Panc1 (cell line): Measurements from ENCODE around the gene MDC1. TPM values are rescaled to one million over a fixed set of nuclear protein-coding genes. Genes with fewer than 3 reads are reported as not detected.

Experiments
- ATAC-seq: fragments of 200-7000 bp; cut with Tn5 transposase; 2 replicates; pipeline ENCODE4 v1.9.1; 2020; ENCODE audit warnings: mild to moderate bottlenecking, moderate library complexity
- BruUV-seq: library from RNA; stranded (reverse); fragments of 400-500 nt; replicated peaks from 2 replicates; lab custom pipeline; 2021; lab: Mats Ljungman, UMichigan
- CTCF ChIA-PET: fragments of 300-600 bp; sonication (Branson Sonifier 250); formaldehyde crosslinking; loops from one replicate; lab custom pipeline; 2022; ENCODE audit warnings: antibody characterized with exemption; lab: Charles Lee
- POLR2A ChIA-PET: fragments of 300-600 bp; sonication (Branson Sonifier 250); formaldehyde crosslinking; loops from one replicate; lab custom pipeline; 2022; ENCODE audit warnings: antibody characterized with exemption; lab: Charles Lee
- DNase-seq: peaks from one replicate; pipeline ENCODE4 v3.0.0-alpha.2; 2010; ENCODE audit warnings: low read depth, low spot score
- H3K27ac ChIP-seq: 2 replicates; pipeline ENCODE4 v1.5.1; 2011; ENCODE audit warnings: mild to moderate bottlenecking, low read length, inconsistent platforms
- H3K27me3 ChIP-seq: fragments of 200-500 bp; sonication (Bioruptor generic); 2 replicates; pipeline ENCODE4 v1.6.0; 2014; ENCODE audit warnings: low read length, inconsistent platforms; ENCODE audit not compliant: control insufficient read depth, insufficient read depth
- H3K36me3 ChIP-seq: fragments of 200-500 bp; sonication (Bioruptor generic); 2 replicates; pipeline ENCODE4 v1.5.1; 2014; ENCODE audit warnings: inconsistent platforms, mild to moderate bottlenecking, low read length, moderate library complexity; ENCODE audit not compliant: control insufficient read depth, insufficient read depth
- H3K4me1 ChIP-seq: 2 replicates; pipeline ENCODE4 v1.5.1; 2011; ENCODE audit warnings: inconsistent platforms, mild to moderate bottlenecking, low read length, moderate library complexity; ENCODE audit not compliant: control insufficient read depth, insufficient read depth
- H3K4me3 ChIP-seq, 2 experiments: 2 replicates each; pipeline ENCODE4 v1.5.1; 2011 to 2012; ENCODE audit warnings: low read depth in 2 of 2, low read length in 2 of 2, mild to moderate bottlenecking in 2 of 2, inconsistent platforms in 1 of 2, moderate library complexity in 1 of 2
- H3K9me3 ChIP-seq: fragments of 200-500 bp; sonication (Bioruptor generic); 2 replicates; pipeline ENCODE4 v1.5.1; 2014; ENCODE audit warnings: low read depth, mild to moderate bottlenecking, inconsistent platforms, low read length, moderate library complexity; ENCODE audit not compliant: control insufficient read depth, insufficient read depth
- CTCF ChIP-seq: fragments of 450-650 bp; IDR thresholded peaks from 2 replicates; pipeline ENCODE4 v1.5.1; 2017; ENCODE audit warnings: mild to moderate bottlenecking
- POLR2AphosphoS5 ChIP-seq: IDR thresholded peaks from 2 replicates; pipeline ENCODE4 v1.6.1; 2012; ENCODE audit warnings: mild to moderate bottlenecking, low read depth, low read length, moderate library complexity
- SIN3A ChIP-seq: IDR thresholded peaks from 2 replicates; pipeline ENCODE4 v1.6.1; 2012; ENCODE audit warnings: low read depth, mild to moderate bottlenecking, low read length, moderate library complexity, borderline replicate concordance; ENCODE audit not compliant: insufficient read depth
- TCF7L2 ChIP-seq: IDR thresholded peaks from 2 replicates; pipeline ENCODE4 v1.6.1; 2011; ENCODE audit warnings: mild to moderate bottlenecking, low read depth, low read length, inconsistent platforms
- in situ Hi-C: cut with HindIII; loops from 2 replicates; pipeline ENCODE4 v1.10.0; 2016; ENCODE audit warnings: low sequenced_read_pairs, low pct_unique_long_range_greater_than_20kb
- intact Hi-C: fragments of 100-400 bp; cut with micrococcal nuclease; formaldehyde crosslinking; loops from one replicate; pipeline ENCODE4 v1.10.0; 2022; ENCODE audit not compliant: unreplicated experiment
- total RNA-seq: library from RNA; stranded (reverse); gene quantifications from one replicate; pipeline ENCODE4 v1.2.1, GENCODE V29; 2021; ENCODE audit not compliant: unreplicated experiment
- TF ChIP-seq, protein P1 (sequence below), 2 experiments: IDR thresholded peaks; 2 replicates each; pipeline ENCODE4 v1.6.1; 2011 to 2012; ENCODE audit warnings: low read depth in 2 of 2, control low read depth in 1 of 2, low read length in 1 of 2, mild to moderate bottlenecking in 1 of 2, moderate library complexity in 1 of 2; ENCODE audit not compliant: insufficient read depth in 1 of 2

Gene MDC1
- total RNA-seq, 1 experiment from 2014 or later, result 68.6 TPM

DNA sequence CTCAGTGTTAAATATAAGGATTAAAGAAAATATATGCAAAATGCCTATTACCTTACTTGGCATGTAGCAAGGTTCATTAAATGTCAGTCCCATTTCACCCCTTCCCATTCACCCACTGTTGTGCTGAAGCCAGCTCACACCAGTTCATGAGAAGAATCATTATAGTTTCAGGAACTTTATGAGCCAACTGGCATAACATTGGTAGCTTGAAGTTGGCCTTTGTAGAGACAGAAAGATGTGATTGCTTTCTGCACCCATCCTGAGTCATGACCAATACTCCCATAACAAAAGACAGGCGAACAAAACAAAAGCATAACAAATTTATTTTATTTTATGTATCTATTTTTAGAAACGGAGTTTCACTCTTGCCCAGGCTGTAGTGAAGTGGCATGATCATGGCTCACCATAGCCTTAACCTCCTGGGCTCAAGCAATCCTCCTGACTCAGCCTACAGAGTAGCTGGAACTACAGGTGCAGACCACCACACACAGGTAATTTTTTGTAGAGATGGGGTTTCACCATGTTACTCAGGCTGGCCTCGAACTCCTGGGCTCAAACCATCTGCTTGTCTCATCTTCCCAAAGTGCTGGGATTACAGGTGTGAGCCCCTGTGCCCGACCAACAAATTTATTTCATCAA lies 44.8 kb upstream of the MDC1 start:
- POLR2A ChIA-PET, result no interaction called here
- intact Hi-C loops, result no loop called here
- CTCF ChIA-PET, result no interaction called here
- in situ Hi-C loops, result no loop called here
- Histone ChIP-seq H3K4me3 (no peak overlapping the region), H3K4me1 (peaks cover 12% of the 10 kb centered on the region; the same call in 1 of the 2 replicates), H3K9me3 (no peaks in the 10 kb centered on the region), H3K27ac (peak overlapping the region; percentile 69), H3K36me3 (no peaks in the 10 kb centered on the region), H3K27me3 (no peaks in the 10 kb centered on the region)
- no TSS peak for BruUV-seq
- TF ChIP-seq, protein P1, sequence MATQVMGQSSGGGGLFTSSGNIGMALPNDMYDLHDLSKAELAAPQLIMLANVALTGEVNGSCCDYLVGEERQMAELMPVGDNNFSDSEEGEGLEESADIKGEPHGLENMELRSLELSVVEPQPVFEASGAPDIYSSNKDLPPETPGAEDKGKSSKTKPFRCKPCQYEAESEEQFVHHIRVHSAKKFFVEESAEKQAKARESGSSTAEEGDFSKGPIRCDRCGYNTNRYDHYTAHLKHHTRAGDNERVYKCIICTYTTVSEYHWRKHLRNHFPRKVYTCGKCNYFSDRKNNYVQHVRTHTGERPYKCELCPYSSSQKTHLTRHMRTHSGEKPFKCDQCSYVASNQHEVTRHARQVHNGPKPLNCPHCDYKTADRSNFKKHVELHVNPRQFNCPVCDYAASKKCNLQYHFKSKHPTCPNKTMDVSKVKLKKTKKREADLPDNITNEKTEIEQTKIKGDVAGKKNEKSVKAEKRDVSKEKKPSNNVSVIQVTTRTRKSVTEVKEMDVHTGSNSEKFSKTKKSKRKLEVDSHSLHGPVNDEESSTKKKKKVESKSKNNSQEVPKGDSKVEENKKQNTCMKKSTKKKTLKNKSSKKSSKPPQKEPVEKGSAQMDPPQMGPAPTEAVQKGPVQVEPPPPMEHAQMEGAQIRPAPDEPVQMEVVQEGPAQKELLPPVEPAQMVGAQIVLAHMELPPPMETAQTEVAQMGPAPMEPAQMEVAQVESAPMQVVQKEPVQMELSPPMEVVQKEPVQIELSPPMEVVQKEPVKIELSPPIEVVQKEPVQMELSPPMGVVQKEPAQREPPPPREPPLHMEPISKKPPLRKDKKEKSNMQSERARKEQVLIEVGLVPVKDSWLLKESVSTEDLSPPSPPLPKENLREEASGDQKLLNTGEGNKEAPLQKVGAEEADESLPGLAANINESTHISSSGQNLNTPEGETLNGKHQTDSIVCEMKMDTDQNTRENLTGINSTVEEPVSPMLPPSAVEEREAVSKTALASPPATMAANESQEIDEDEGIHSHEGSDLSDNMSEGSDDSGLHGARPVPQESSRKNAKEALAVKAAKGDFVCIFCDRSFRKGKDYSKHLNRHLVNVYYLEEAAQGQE (IDR thresholded peaks at IDR 0.05; ENCODE audit: insufficient read depth in 1 of 2, low read depth in 2 of 2, low read length in 1 of 2), result no peak
- no peak for TF ChIP-seq SIN3A
- TF ChIP-seq TCF7L2, result no peak
- no peak for TF ChIP-seq CTCF
- no peak for TF ChIP-seq POLR2AphosphoS5
- ATAC-seq (no peak), DNase-seq (no peak)

GRCh38 chr6:30760549-30760948 lies 43.5 kb upstream of the MDC1 start:
- in situ Hi-C loops (no loop called here), intact Hi-C loops (no loop called here)
- H3K27me3 ChIP-seq, result no peaks in the 10 kb centered on the region
- POLR2A ChIA-PET, result no interaction called here
- H3K9me3 ChIP-seq, result no peaks in the 10 kb centered on the region
- no peaks in the 10 kb centered on the region for H3K36me3 ChIP-seq
- DNase-seq (no peak), ATAC-seq (no peak)
- TF ChIP-seq SIN3A (no peak), TCF7L2 (no peak), CTCF (no peak), POLR2AphosphoS5 (no peak)
- TF ChIP-seq, protein P1 (IDR thresholded peaks at IDR 0.05; ENCODE audit: insufficient read depth in 1 of 2, low read depth in 2 of 2, low read length in 1 of 2), result no peak
- H3K27ac ChIP-seq, result no peak overlapping the region
- H3K4me3 ChIP-seq, result no peak overlapping the region
- peaks cover 8% of the 10 kb centered on the region; the same call in 1 of the 2 replicates for H3K4me1 ChIP-seq
- CTCF ChIA-PET, result no interaction called here
- no TSS peak for BruUV-seq
